ENCODE measurements around the gene ZNF786.
"Not testable (repeated sequence)": the region's sequence is repeated elsewhere in the genome, so short reads cannot be mapped to it uniquely, and the experiment has no call there.

Gene ZNF786

DNA sequence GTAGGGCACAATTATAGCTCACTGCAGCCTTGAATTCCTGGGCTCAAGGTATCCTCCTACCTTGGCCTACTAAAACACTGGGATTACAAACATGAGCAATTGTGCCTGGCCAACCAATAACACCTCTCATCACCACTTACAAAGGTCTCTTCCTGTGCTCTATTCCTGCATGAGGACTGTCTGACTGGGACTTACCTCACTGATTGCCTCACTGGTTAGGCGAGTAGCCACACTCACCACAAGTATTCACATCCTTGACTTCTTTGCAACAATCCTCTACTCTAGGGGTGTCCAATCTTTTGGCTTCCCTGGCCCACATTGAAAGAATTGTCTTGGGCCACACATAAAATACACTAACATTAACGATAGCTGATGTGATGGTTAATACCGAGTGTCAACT, 39.6 kb downstream of the ZNF786 start:
- TF ChIP-seq, protein P1, sequence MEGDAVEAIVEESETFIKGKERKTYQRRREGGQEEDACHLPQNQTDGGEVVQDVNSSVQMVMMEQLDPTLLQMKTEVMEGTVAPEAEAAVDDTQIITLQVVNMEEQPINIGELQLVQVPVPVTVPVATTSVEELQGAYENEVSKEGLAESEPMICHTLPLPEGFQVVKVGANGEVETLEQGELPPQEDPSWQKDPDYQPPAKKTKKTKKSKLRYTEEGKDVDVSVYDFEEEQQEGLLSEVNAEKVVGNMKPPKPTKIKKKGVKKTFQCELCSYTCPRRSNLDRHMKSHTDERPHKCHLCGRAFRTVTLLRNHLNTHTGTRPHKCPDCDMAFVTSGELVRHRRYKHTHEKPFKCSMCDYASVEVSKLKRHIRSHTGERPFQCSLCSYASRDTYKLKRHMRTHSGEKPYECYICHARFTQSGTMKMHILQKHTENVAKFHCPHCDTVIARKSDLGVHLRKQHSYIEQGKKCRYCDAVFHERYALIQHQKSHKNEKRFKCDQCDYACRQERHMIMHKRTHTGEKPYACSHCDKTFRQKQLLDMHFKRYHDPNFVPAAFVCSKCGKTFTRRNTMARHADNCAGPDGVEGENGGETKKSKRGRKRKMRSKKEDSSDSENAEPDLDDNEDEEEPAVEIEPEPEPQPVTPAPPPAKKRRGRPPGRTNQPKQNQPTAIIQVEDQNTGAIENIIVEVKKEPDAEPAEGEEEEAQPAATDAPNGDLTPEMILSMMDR (IDR thresholded peaks at IDR 0.05; ENCODE audit: insufficient read depth, low read depth, low read length, missing control alignments): no peak
- peak; percentile 49 for DNase-seq (ENCODE audit: low read depth)
- no peak overlapping the region for H3K4me3 ChIP-seq (ENCODE audit: low read length)

- no peak for DNase-seq (ENCODE audit: low read depth)
- TF ChIP-seq, protein P1 (IDR thresholded peaks at IDR 0.05; ENCODE audit: insufficient read depth, low read depth, low read length, missing control alignments): no peak
- H3K4me3 ChIP-seq (ENCODE audit: low read length): no peak overlapping the region
Observed at GRCh38 chr7:149048805-149049204, 41.7 kb downstream of the ZNF786 start.

- DNase-seq (ENCODE audit: low read depth): no peak
- TF ChIP-seq, protein P1 (IDR thresholded peaks at IDR 0.05; ENCODE audit: insufficient read depth, low read depth, low read length, missing control alignments): no peak
- H3K4me3 ChIP-seq (ENCODE audit: low read length): no peak overlapping the region
Observed at GRCh38 chr7:149046416-149046815, 44.1 kb downstream of the ZNF786 start.

- TF ChIP-seq, protein P1 (IDR thresholded peaks at IDR 0.05; ENCODE audit: insufficient read depth, low read depth, low read length, missing control alignments): no peak
- no peak overlapping the region for H3K4me3 ChIP-seq (ENCODE audit: low read length)
- no peak for DNase-seq (ENCODE audit: low read depth)
Observed at GRCh38 chr7:149043936-149044335, 46.6 kb downstream of the ZNF786 start.

DNA sequence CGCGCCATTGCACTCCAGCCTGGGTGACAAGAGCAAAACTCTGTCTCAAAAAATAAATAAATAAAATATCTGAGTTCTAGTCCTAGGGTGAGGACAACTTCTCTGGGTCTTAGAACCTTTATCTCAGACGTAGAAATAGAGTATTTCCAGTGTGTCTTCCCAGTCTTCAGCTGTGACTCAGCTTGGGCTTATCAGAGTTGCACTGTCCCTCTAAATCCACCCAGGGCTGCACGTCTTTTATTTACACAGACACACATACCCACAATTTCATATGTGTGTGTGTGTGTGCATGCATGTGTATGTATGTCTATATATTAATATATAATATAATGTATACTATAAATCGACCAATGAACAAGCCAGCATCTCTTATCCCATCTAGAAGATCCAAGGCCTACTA, 49.2 kb downstream of the ZNF786 start:
- TF ChIP-seq, protein P1 (IDR thresholded peaks at IDR 0.05; ENCODE audit: insufficient read depth, low read depth, low read length, missing control alignments): no peak
- no peak for DNase-seq (ENCODE audit: low read depth)

GRCh38 chr7:149038641-149039040, 51.9 kb downstream of the ZNF786 start:
- not testable (repeated sequence) for DNase-seq (ENCODE audit: low read depth); H3K4me3 ChIP-seq (ENCODE audit: low read length)

More for the DNA sequence above, 49.2 kb downstream of the ZNF786 start:
- H3K4me3 ChIP-seq (ENCODE audit: low read length): no peak overlapping the region

DNA sequence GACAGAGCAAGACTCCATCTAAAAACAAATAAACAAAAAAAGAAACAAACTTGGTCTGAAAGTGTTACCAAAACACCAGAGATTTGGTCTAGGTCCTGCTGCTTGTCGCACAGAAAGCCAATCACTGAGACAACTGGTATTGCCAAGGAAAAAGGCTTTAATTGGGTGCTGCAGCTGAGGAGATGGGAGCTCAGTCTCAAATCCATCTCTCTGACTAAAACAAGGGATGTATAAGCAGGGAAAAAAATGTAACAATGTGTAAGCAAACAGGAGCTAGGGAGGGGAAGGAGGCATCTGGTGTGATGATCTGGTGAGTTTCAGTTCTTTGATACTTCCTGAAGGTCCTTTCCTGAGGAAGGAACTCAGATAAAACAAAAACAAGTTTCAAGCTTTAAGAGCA, 53.8 kb downstream of the ZNF786 start:
- H3K4me3 ChIP-seq (ENCODE audit: low read length): no peak overlapping the region
- TF ChIP-seq, protein P1 (IDR thresholded peaks at IDR 0.05; ENCODE audit: insufficient read depth, low read depth, low read length, missing control alignments): no peak

More for the DNA sequence above, 53.8 kb downstream of the ZNF786 start:
- no peak for DNase-seq (ENCODE audit: low read depth)

All from epithelial cell of esophagus (primary cell).